WI38 (cell line): ENCODE data around the gene KDELR3.

Experiments used
- H3K4me3 ChIP-seq: 2 replicates; pipeline ENCODE4 v1.5.1; 2011; ENCODE audit warnings: low read depth, mild to moderate bottlenecking, control low read depth, low read length
- TF ChIP-seq, protein P1 (sequence below): IDR thresholded peaks from 2 replicates; pipeline ENCODE4 v1.5.1; 2012; ENCODE audit warnings: low read depth, mild to moderate bottlenecking, control low read depth, low read length

The KDELR3 gene

DNA sequence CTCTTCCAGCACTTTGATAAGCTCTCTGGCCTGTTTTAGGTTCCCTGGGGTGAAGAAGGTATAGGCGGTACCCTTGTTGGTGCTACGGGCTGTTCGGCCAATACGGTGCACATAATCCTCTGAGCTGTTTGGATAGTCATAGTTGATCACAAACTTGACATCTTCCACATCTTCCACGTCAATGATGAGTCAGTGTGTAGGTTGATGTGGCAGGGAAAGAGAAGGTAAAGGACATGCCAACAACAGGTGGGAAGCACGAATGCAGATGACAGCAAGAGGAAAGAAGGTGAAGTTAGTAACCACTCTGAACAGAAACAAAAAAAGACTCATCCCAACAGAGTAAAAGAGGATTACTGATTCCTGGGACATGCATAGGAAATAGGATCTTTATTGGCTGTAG is 20.1 kb downstream of the KDELR3 start:
- H3K4me3 ChIP-seq: no peak overlapping the region
- TF ChIP-seq, protein P1, sequence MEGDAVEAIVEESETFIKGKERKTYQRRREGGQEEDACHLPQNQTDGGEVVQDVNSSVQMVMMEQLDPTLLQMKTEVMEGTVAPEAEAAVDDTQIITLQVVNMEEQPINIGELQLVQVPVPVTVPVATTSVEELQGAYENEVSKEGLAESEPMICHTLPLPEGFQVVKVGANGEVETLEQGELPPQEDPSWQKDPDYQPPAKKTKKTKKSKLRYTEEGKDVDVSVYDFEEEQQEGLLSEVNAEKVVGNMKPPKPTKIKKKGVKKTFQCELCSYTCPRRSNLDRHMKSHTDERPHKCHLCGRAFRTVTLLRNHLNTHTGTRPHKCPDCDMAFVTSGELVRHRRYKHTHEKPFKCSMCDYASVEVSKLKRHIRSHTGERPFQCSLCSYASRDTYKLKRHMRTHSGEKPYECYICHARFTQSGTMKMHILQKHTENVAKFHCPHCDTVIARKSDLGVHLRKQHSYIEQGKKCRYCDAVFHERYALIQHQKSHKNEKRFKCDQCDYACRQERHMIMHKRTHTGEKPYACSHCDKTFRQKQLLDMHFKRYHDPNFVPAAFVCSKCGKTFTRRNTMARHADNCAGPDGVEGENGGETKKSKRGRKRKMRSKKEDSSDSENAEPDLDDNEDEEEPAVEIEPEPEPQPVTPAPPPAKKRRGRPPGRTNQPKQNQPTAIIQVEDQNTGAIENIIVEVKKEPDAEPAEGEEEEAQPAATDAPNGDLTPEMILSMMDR: no peak

DNA sequence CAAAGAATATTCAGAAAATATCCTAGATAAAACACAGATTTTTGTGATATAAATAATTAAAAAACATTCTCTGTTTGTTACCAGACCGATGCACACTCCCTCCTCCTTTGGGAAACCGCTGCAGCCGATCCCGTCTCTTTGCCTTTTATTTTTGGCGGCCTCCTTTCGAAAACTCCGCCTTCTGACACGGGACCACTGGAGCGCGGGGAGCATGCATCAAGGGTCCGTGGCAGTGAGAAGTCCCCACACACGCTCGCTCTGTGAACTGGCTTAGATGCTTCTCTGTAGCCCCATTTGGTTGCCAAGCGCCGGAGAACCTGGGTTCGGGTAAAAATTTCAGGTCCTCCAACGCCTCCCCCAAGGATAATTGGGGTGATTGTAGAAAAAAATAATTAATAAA is 21.2 kb downstream of the KDELR3 start:
- TF ChIP-seq, protein P1: no peak
- no peak overlapping the region for H3K4me3 ChIP-seq

DNA sequence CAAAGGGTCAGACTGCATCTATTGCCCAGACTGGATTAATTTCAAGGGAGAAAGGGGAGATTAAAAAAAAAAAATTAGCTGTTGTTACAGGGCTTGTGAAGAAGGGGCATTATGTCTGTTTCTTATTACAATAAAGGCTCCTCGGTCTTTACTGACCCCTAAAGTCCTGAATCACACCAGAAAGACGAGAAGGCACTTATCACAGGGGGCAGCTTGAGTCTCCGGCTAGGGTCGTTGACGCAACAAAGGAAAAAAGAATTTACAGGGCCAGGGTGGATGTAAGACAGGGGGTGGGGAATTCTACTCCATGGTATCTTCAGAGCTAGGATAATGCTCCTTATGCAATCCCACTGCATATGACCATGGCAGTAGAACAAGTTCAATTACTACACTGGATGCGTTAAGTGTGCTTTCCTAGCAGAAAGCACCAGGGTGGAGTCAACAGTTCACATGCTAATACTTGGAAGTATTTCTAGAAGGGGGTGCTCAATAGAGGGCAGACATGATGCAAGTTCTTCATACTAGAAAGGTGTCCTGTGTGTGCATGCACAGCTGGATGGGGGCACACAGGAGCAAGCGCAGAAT is 21.8 kb downstream of the KDELR3 start:
- no peak overlapping the region for H3K4me3 ChIP-seq
- TF ChIP-seq, protein P1: no peak

DNA sequence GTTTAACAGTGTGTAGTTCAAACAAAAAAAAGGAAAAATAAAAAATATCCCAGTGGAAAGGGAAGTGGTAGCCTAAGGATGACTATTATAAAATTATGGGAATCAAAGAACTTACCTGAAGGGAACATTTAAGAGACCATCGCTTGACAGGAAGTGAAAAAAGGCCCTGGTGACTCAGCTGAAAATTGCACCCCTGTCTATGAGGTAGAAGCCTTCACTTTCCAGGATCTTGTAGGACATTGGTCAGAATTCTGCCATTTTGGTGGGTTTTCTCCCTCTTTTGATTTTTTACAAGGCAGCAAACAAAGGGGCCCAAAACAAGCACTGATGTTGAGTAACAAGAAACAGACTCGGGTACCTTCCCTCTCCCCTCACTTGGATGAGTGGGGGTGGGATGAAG is 22.6 kb downstream of the KDELR3 start:
- TF ChIP-seq, protein P1: no peak
- no peak overlapping the region for H3K4me3 ChIP-seq

DNA sequence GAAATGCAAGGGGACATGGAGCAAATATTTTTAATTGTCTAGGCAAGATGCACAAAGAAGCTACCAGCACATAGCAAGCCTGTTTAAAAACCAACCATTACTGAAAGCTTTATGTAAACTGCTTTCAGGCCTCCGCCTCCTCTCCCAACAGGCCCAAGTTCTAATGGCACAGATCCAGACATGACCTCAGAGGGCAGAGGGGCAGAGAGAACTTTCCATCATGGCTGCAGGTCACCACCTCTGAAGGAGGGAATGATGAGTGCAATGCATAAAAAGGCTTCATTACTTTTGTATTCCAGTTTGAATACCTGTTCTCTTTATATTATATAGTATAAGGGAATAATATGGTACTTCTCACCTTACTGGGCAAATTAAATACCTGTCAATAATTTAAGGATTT is 23.0 kb downstream of the KDELR3 start:
- no peak overlapping the region for H3K4me3 ChIP-seq
- TF ChIP-seq, protein P1: no peak

DNA sequence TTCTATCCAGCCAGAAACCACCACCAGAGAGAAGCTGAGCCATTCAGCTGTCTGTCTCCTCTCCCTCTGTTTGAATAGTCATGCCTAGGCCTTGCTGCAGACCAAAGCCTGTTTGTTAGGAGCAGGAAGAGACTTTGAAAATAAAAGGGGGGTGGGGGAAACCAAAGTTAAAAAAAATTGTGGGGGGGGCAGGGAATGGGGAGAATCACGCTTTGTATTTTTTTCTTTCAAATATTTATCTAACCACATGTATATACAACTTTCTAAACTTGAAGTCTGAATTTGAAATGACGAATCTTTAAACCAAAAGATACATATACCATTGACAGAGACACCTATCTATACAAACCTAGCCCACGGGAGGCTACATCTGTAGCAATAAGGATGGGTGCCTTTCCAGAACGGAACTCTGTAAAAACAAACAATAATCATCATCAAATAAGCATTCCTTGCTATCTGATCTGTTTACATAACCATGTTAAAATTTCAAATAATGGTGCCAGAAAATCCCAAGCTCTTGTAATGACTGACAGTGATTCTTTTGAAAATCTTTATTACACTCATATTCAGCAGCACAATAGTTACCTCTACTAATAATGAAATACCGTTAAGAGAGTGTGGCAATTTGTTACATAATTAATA is 23.9 kb downstream of the KDELR3 start:
- no peak overlapping the region for H3K4me3 ChIP-seq
- TF ChIP-seq, protein P1: no peak

DNA sequence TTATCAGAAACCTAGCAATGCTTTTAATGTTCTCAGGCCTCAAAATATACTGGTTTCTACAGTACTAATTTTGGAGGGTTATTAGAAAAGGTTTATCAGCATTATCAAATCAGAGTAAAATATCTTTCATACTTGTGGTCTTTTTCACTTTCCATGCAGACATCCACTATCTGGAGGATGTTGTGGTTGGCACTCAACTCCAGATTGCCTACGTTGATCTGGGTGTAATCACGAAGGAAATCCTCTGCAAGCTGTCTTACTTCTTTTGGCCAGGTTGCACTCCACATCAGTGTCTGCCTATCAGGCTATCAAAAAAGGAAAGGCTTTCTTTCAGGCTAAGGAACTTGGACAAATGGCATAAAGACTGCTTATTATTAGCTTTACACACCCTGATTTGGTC is 26.6 kb downstream of the KDELR3 start:
- H3K4me3 ChIP-seq: no peak overlapping the region
- TF ChIP-seq, protein P1: no peak
